Left lung (tissue), 10 donors: ENCODE results near the gene MPP2. TPM values are rescaled to one million over a fixed set of nuclear protein-coding genes. Genes with fewer than 3 reads are reported as not detected.
"Not testable (repeated sequence)": the region's sequence is repeated elsewhere in the genome, so short reads cannot be mapped to it uniquely, and the experiment has no call there.

ENCODE experiments used
- ATAC-seq: fragments of 200-7000 bp; cut with Tn5 transposase; one replicate; pipeline ENCODE4 v1.9.1; 2020; ENCODE audit warnings: moderate library complexity
- DNase-seq, 4 donors: peaks; one replicate each; pipeline ENCODE4 v3.0.0-alpha.2; 2013 to 2020
- H3K27ac ChIP-seq, 2 donors: fragments of 200-600 bp; sonication (generic) in 1 of 2; one replicate each; pipeline versions ENCODE4 v1.5.0 to v1.8.0; 2020 to 2021
- H3K27me3 ChIP-seq, 2 donors: fragments of 200-600 bp; sonication (generic) in 1 of 2; one replicate each; pipeline versions ENCODE4 v1.5.0 to v1.8.0; 2020 to 2021
- H3K36me3 ChIP-seq, 2 donors: fragments of 200-600 bp; sonication (generic) in 1 of 2; one replicate each; pipeline versions ENCODE4 v1.5.0 to v1.8.0; 2020 to 2021
- H3K4me1 ChIP-seq, 2 donors: fragments of 200-600 bp; one replicate each; pipeline ENCODE4 v1.8.0; 2021
- H3K4me3 ChIP-seq, 2 donors: fragments of 200-600 bp; sonication (generic) in 1 of 2; one replicate each; pipeline versions ENCODE4 v1.5.0 to v1.8.0; 2020 to 2021; ENCODE audit warnings: mild to moderate bottlenecking in 1 of 2
- H3K9me3 ChIP-seq, 2 donors: fragments of 200-600 bp; sonication (generic) in 1 of 2; one replicate each; pipeline versions ENCODE4 v1.5.0 to v1.8.0; 2020 to 2021
- CTCF ChIP-seq, 2 donors: fragments of 200-600 bp; sonication (generic) in 1 of 2; IDR thresholded peaks; one replicate each; pipeline versions ENCODE4 v1.5.0 to v1.8.0; 2021; ENCODE audit warnings: antibody characterized with exemption in 2 of 2
- intact Hi-C, 2 donors: fragments of 100-400 bp; cut with DNase I; formaldehyde crosslinking; loops; one replicate each; pipeline versions ENCODE4 v1.11.2 to v1.14.2; 2022
- polyA plus RNA-seq, 6 donors: library from polyadenylated mRNA; unstranded; fragments of 120-200 nt; gene quantifications; one replicate each; pipeline ENCODE4 v1.2.1, GENCODE V29; 2013; ENCODE audit not compliant: insufficient read length in 6 of 6
- total RNA-seq, 2 donors: library from RNA; stranded (reverse); fragmentation: NEBNext Ultra II Directional; extraction: Animal tissue kit (Norgen Biotek cat#: 25700); gene quantifications; one replicate each; pipeline ENCODE4 v1.2.1, GENCODE V29; 2021
- donor health status: DM: no; HTN: yes; CAD: no.
- donor health status: DM: no; HTN: no; CAD: no.

The MPP2 gene
- total and polyA plus RNA-seq, 8 donors = 1.5 to 4.9 (median 4.5) TPM

- no peak overlapping the region for H3K27ac ChIP-seq
- H3K9me3 ChIP-seq = no peaks in the 10 kb centered on the region
- TF ChIP-seq CTCF (IDR thresholded peaks at IDR 0.05) = no peak
- no peaks in the 10 kb centered on the region for H3K36me3 ChIP-seq
- intact Hi-C loops = no loop called here
- no peaks in the 10 kb centered on the region for H3K27me3 ChIP-seq
- no peak overlapping the region for H3K4me3 ChIP-seq
- H3K4me1 ChIP-seq = peaks cover 10 to 18% of the 10 kb centered on the region in 2 donors
- DNase-seq = no peak
- no peak for ATAC-seq
These were observed 63.1 kb downstream of the MPP2 start for GRCh38 chr17:43844241-43844640.

DNA sequence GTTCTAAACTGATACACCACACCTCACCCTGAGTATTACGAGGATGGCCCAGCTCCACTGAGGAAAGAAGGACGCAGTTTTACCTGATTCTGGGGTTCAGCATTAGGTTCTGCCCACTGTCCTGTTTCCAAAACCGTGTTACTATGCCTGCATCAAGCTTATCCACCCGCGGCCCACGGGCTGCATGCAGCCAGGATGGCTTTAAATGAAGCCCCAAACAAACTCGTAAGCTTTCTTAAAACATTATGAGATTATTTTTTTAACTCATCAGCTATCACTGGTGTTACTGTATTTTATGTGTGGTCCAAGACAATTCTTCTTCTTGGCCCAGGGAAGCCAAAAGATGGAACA lies 64.4 kb downstream of the MPP2 start:
- DNase-seq (no peak), ATAC-seq (no peak)
- H3K4me3 ChIP-seq = no peak overlapping the region
- intact Hi-C loops = no loop called here
- H3K4me1 ChIP-seq = peaks cover 10 to 18% of the 10 kb centered on the region in 2 donors
- no peak overlapping the region for H3K27ac ChIP-seq
- no peaks in the 10 kb centered on the region for H3K9me3 ChIP-seq
- TF ChIP-seq CTCF (IDR thresholded peaks at IDR 0.05) = no peak
- H3K36me3 ChIP-seq = no peaks in the 10 kb centered on the region
- H3K27me3 ChIP-seq = no peaks in the 10 kb centered on the region

DNA sequence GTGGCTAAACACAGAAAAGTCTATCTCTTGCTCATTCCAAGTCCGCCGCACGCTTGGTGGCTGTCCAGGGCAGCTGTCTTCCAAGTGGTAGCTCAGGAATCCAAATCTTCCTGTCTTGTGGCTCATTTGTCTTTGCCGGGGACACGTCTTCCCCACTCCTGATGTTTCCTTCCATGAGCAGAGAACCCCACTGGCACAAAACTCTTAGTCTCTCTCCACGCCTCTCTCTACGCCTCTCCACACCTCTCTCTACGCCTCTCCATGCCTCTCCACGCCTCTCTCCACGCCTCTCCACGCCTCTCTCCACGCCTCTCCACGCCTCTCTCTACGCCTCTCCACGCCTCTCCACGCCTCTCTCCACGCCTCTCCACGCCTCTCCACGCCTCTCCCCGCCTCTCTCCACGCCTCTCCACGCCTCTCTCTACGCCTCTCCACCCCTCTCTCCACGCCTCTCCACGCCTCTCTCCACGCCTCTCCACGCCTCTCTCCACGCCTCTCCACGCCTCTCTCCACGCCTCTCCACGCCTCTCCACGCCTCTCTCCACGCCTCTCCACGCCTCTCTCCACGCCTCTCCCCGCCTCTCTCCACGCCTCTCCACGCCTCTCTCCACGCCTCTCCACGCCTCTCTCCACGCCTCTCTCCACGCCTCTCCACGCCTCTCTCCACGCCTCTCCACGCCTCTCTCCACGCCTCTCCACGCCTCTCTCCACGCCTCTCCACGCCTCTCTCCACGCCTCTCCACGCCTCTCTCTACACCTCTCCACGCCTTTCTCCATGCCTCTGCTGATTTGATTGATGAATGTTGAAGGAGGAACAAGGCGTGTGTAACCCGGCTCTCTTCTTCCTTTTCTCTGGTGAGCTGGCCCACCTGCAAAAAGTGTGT lies 65.0 kb downstream of the MPP2 start:
- ATAC-seq (peak; percentile 31), DNase-seq (peak in 2 of 4 donors; percentile 21 to 45)
- H3K27me3 ChIP-seq, H3K27ac ChIP-seq, H3K9me3 ChIP-seq, intact Hi-C loops, H3K36me3 ChIP-seq, H3K4me3 ChIP-seq: not testable (repeated sequence)
- peaks cover 10 to 18% of the 10 kb centered on the region in 2 donors for H3K4me1 ChIP-seq

- no peaks in the 10 kb centered on the region for H3K27me3 ChIP-seq
- no peaks in the 10 kb centered on the region for H3K9me3 ChIP-seq
- H3K4me1 ChIP-seq = peaks cover 8 to 10% of the 10 kb centered on the region in 2 donors
- no peak for TF ChIP-seq CTCF (IDR thresholded peaks at IDR 0.05)
- intact Hi-C loops = no loop called here
- H3K4me3 ChIP-seq = no peak overlapping the region
- no peaks in the 10 kb centered on the region for H3K36me3 ChIP-seq
- H3K27ac ChIP-seq = no peak overlapping the region
- DNase-seq (no peak), ATAC-seq (no peak)
These were observed 66.1 kb downstream of the MPP2 start for GRCh38 chr17:43841282-43841681.

DNA sequence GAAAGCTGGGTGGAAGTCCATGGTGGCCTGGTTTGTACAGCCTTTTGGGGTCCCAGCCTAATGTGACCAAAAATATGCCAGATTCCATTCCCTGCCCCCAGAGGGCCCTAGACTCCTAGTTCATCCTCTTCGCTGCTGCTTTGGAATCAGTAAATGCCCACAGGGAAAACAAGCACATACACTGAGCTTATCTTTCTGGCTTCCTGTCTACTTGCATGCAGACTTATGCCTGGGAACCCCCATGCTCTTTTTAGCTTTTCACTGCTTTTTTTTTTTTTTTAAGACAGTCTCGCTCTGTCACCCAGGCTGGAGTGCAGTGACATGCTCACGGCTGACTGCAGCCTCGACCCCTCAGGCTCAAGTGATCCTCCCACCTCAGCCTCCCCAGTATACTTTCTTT lies 66.5 kb downstream of the MPP2 start:
- H3K27ac ChIP-seq = no peak overlapping the region
- peak in 1 of 4 donors; percentile 11 for DNase-seq
- H3K4me1 ChIP-seq = peaks cover 7 to 8% of the 10 kb centered on the region in 2 donors
- ATAC-seq = no peak
- H3K4me3 ChIP-seq = no peak overlapping the region
- H3K27me3 ChIP-seq = no peaks in the 10 kb centered on the region
- no peaks in the 10 kb centered on the region for H3K9me3 ChIP-seq
- no peaks in the 10 kb centered on the region for H3K36me3 ChIP-seq
- TF ChIP-seq CTCF (IDR thresholded peaks at IDR 0.05) = no peak
- intact Hi-C loops = no loop called here
